LNCAP (cell line): Measurements from ENCODE around the gene ERMP1.

Experiments
- CTCF ChIP-seq: fragments of 450-650 bp; IDR thresholded peaks from 2 replicates; pipeline ENCODE4 v1.5.1; 2017; ENCODE audit warnings: mild to moderate bottlenecking

ERMP1 gene

GRCh38 chr9:5863092-5863746, 30.3 kb upstream of the ERMP1 start:
- no peak for TF ChIP-seq CTCF

GRCh38 chr9:5858833-5859232, 25.9 kb upstream of the ERMP1 start:
- no peak for TF ChIP-seq CTCF

- TF ChIP-seq CTCF: no peak
Observed at GRCh38 chr9:5857928-5858327, 25.0 kb upstream of the ERMP1 start.

GRCh38 chr9:5854063-5854790, 21.3 kb upstream of the ERMP1 start:
- no peak for TF ChIP-seq CTCF

GRCh38 chr9:5853617-5854016, 20.7 kb upstream of the ERMP1 start:
- no peak for TF ChIP-seq CTCF

- TF ChIP-seq CTCF: no peak
Observed at GRCh38 chr9:5852987-5853386, 20.1 kb upstream of the ERMP1 start.

- no peak for TF ChIP-seq CTCF
Observed at GRCh38 chr9:5851445-5851844, 18.5 kb upstream of the ERMP1 start.
